WI38 (cell line): ENCODE data around the gene ITGB2.

Experiments used
- H3K4me3 ChIP-seq: 2 replicates; pipeline ENCODE4 v1.5.1; 2011; ENCODE audit warnings: low read depth, mild to moderate bottlenecking, control low read depth, low read length
- TF ChIP-seq, protein P1 (sequence below): IDR thresholded peaks from 2 replicates; pipeline ENCODE4 v1.5.1; 2012; ENCODE audit warnings: low read depth, mild to moderate bottlenecking, control low read depth, low read length

The ITGB2 gene

DNA sequence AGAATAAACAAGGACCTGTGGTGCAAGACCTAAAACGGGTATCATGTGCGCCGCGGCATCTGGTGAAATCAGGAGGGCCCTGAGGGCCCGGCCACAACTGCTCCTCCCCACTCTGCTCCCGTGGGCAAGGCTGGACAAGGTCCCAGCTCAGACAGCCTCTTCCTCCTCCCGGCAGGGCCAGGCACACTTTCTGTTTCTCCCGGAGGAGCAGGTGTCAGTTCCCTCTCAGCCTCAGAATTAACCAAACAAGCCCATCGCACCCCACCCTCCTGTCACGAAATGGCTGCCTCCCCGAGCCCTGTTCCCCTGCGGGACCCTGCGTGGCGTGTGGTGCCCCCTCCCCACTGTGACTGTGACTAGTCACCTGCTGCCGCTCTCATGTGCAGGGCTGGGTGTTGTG is 62.4 kb downstream of the ITGB2 start:
- no peak overlapping the region for H3K4me3 ChIP-seq
- TF ChIP-seq, protein P1, sequence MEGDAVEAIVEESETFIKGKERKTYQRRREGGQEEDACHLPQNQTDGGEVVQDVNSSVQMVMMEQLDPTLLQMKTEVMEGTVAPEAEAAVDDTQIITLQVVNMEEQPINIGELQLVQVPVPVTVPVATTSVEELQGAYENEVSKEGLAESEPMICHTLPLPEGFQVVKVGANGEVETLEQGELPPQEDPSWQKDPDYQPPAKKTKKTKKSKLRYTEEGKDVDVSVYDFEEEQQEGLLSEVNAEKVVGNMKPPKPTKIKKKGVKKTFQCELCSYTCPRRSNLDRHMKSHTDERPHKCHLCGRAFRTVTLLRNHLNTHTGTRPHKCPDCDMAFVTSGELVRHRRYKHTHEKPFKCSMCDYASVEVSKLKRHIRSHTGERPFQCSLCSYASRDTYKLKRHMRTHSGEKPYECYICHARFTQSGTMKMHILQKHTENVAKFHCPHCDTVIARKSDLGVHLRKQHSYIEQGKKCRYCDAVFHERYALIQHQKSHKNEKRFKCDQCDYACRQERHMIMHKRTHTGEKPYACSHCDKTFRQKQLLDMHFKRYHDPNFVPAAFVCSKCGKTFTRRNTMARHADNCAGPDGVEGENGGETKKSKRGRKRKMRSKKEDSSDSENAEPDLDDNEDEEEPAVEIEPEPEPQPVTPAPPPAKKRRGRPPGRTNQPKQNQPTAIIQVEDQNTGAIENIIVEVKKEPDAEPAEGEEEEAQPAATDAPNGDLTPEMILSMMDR = no peak

DNA sequence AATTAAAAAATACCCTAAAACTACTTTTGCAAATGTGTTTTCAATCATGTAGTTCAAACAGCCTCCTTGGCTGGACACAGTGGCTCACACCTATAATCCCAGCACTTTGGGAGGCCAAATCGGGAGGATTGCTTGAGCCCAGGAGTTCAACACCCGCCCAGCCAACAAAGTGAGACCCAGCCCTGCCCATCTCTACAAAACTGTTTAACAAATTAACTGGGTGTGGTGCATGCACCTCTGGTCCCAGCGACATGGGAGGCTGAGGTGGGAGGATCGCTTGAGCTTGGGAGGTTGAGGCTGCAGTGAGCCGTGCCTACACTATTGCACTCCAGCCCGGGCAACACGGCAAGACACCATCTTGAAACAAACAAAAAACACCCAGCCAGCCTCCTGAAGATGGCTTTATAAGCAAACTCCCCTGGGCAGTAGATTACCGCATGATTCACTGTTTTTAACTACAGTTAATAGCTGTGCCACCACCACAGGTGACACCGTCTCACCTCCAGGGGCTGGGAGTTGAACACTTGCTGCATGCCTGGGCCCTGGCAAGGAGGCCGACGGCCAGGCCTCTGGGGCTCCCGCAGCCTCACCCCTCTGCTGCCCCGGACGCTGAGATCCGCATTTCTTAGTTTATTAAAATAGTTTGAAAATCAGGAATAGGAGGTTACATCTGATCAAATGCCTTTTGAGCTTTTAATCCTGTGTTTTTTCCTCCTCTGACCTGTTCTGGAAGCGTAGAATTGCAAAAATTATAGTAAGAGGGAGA is 63.4 kb downstream of the ITGB2 start:
- H3K4me3 ChIP-seq = no peak overlapping the region
- TF ChIP-seq, protein P1 = no peak

DNA sequence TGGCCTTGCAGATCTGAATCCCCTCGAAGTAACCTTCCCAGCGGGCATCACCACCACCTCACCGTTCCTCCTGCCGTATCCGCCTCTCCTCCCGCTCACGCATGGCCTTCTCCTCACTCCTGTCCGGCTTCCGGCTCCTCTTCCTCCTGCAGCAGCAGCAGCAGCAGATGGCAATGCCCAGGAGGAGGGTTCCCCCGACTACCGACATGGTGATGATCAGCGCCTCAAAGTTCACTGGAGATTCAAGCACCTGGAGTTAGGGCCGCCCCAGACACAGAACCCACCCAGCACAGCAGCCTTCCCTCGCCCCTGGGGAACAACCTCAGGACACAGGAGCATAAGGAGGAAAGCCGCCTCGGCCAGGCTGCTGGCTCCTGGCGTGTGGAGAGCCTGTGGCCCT is 64.6 kb downstream of the ITGB2 start:
- H3K4me3 ChIP-seq = no peak overlapping the region
- TF ChIP-seq, protein P1 = no peak

DNA sequence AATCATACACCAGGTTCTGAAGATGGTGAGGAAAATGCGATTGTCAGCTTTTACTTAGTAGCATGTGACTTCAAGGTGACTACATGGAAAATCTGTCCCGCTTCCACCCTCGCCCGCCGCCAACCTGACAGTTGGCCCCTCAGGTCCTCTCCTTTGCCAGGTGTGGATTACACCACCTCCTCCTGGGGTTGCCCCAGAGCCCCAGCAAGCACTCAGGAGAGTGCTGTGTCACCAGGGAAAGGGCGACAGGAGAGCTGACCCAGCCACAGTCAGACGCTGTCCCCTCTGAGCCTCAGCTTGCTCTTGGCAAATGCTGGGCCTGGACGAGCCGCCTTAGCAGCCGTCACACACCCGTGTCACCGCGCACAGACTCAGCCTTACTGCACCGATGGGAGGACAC is 65.1 kb downstream of the ITGB2 start:
- TF ChIP-seq, protein P1 = no peak
- no peak overlapping the region for H3K4me3 ChIP-seq

DNA sequence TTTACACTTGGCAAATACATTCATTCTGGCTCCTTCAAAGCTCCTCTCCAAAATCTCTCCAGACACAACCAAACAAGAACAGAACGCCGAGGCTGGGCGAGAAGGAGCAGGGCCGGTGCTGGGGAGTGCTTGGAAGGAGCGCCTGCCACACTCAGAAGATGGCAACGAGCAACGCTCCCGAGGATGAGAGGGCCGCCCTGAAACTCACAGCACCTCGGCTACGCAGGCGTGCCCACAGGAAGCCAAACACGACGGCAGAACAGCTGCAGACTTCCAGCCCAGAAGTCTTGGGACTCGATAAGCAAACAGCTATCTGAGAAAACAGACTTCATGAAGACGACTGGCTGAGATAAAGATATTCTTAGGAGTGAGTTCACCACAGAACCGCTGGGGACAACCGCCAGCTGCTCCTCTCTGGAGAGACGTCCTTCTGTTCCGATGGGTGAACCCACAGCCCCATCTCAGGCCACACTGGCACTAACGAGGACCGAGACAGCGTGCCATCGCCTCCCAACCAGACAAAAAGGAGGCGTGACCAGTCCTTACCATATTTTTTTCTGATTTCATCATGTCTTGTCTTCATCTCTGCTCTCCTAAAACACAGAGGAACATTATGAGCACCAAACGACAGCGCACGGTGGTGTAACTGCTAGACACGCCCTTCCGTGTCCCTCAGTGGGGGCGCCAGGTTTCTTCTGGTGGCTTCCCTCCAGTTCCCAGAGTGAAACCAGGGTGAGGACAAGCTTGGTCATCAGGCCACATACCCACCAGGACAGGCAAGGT is 65.8 kb downstream of the ITGB2 start:
- TF ChIP-seq, protein P1 = no peak
- no peak overlapping the region for H3K4me3 ChIP-seq

DNA sequence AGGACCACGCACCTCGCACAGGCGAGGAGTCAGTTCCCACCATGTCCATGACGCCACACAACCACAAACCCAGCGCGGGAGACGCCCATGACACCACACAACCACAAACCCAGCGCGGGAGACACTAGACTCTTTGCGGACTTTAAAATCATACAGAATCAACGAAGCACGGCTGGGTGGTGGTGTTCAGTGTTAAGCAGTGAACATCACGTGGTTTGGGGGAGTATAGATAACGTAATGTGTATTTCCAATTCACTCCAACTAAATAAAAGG is 66.4 kb downstream of the ITGB2 start:
- H3K4me3 ChIP-seq = no peak overlapping the region
- TF ChIP-seq, protein P1 = no peak
